Smooth muscle cell (in vitro differentiated cells): ENCODE results near the gene ZNF45. TPM values are rescaled to one million over a fixed set of nuclear protein-coding genes. Genes with fewer than 3 reads are reported as not detected.
A peak's percentile ranks its signal among the peaks of the same experiment; 100 is the strongest.
"Not testable (repeated sequence)": the region's sequence is repeated elsewhere in the genome, so short reads cannot be mapped to it uniquely, and the experiment has no call there.

ENCODE experiments used
- DNase-seq: peaks from one replicate; lab custom pipeline; 2025; ENCODE audit not compliant: unreplicated experiment; lab: John Stamatoyannopoulos, UW
- H2AFZ ChIP-seq: fragments of 200-600 bp; sonication (generic); 2 replicates; pipeline ENCODE4 v1.6.0; 2016; ENCODE audit warnings: antibody characterized with exemption, low read depth, mild to moderate bottlenecking
- H3F3A ChIP-seq: fragments of 200-600 bp; sonication (generic); 2 replicates; pipeline ENCODE4 v1.6.0; 2017; ENCODE audit warnings: antibody characterized with exemption, low read depth
- H3K27ac ChIP-seq: fragments of 200-600 bp; sonication (generic); 2 replicates; pipeline ENCODE4 v1.5.1; 2016; ENCODE audit warnings: low read depth, mild to moderate bottlenecking
- H3K27me3 ChIP-seq: fragments of 200-600 bp; sonication (generic); 2 replicates; pipeline ENCODE4 v1.6.1; 2016; ENCODE audit warnings: low read depth, mild to moderate bottlenecking
- H3K36me3 ChIP-seq: fragments of 200-600 bp; sonication (generic); 2 replicates; pipeline ENCODE4 v1.5.1; 2016; ENCODE audit warnings: low read depth
- H3K4me1 ChIP-seq: fragments of 200-600 bp; sonication (generic); 2 replicates; pipeline ENCODE4 v1.5.1; 2016; ENCODE audit warnings: low read depth
- H3K4me2 ChIP-seq: fragments of 200-600 bp; sonication (generic); 2 replicates; pipeline ENCODE4 v1.6.0; 2016; ENCODE audit warnings: mild to moderate bottlenecking
- H3K4me3 ChIP-seq: fragments of 200-600 bp; sonication (generic); 2 replicates; pipeline ENCODE4 v1.5.1; 2016; ENCODE audit warnings: mild to moderate bottlenecking
- H3K79me2 ChIP-seq: fragments of 200-600 bp; sonication (generic); 2 replicates; pipeline ENCODE4 v1.6.0; 2016; ENCODE audit warnings: low read depth, mild to moderate bottlenecking
- H3K9ac ChIP-seq: fragments of 200-600 bp; sonication (generic); 2 replicates; pipeline ENCODE4 v1.6.0; 2016; ENCODE audit warnings: low read depth
- H3K9me3 ChIP-seq: fragments of 200-600 bp; sonication (generic); replicated peaks from 2 replicates; pipeline ENCODE4 v1.5.1; 2016; ENCODE audit warnings: low read depth
- H4K20me1 ChIP-seq: fragments of 200-600 bp; sonication (generic); 2 replicates; pipeline ENCODE4 v1.6.0; 2016; ENCODE audit warnings: low read depth
- WGBS: methylation state at CpG from one replicate; pipeline ENCODE4 v1.1.7; 2016; ENCODE audit warnings: low lambda C conversion rate; 5-methylcytosine and 5-hydroxymethylcytosine counted together
- polyA plus RNA-seq: library from polyadenylated mRNA; unstranded; fragments of >200 nt; fragmentation: Nextera tagmentation; extraction: Ambion mirVana; gene quantifications from 2 replicates; pipeline ENCODE4 v1.2.1, GENCODE V29; 2016
- total RNA-seq: library from RNA; depleted of rRNA; stranded (reverse); fragments of >200 nt; gene quantifications from 2 replicates; pipeline ENCODE4 v1.2.3, GENCODE V29; 2014
- TF ChIP-seq, protein P1 (sequence below): fragments of 200-600 bp; sonication (generic); IDR thresholded peaks from 2 replicates; pipeline ENCODE4 v1.5.1; 2017; ENCODE audit warnings: borderline replicate concordance, mild to moderate bottlenecking, antibody characterized with exemption; ENCODE audit not compliant: insufficient read depth, poor library complexity, severe bottlenecking

Gene ZNF45
- total and polyA plus RNA-seq, 2 experiments from 2014 or later, result 6.1 to 6.7 TPM

GRCh38 chr19:43957891-43958290 is 22.8 kb upstream of the ZNF45 start:
- Histone ChIP-seq H3K4me3 (no peak overlapping the region), H3K27ac (no peak overlapping the region), H4K20me1 (no peaks in the 10 kb centered on the region), H3K4me1 (no peaks in the 10 kb centered on the region), H3K27me3 (no peaks in the 10 kb centered on the region), H3K9me3 (no peaks in the 10 kb centered on the region), H3K79me2 (peaks cover 4% of the 10 kb centered on the region), H3K9ac (no peak overlapping the region), H3K4me2 (no peak overlapping the region), H2AFZ (no peak overlapping the region), H3K36me3 (peaks cover 17% of the 10 kb centered on the region), H3F3A (no peaks in the 10 kb centered on the region)
- 96% methylated on average over 3 of the region's 3 CpGs for WGBS
- DNase-seq, result no peak
- TF ChIP-seq, protein P1, sequence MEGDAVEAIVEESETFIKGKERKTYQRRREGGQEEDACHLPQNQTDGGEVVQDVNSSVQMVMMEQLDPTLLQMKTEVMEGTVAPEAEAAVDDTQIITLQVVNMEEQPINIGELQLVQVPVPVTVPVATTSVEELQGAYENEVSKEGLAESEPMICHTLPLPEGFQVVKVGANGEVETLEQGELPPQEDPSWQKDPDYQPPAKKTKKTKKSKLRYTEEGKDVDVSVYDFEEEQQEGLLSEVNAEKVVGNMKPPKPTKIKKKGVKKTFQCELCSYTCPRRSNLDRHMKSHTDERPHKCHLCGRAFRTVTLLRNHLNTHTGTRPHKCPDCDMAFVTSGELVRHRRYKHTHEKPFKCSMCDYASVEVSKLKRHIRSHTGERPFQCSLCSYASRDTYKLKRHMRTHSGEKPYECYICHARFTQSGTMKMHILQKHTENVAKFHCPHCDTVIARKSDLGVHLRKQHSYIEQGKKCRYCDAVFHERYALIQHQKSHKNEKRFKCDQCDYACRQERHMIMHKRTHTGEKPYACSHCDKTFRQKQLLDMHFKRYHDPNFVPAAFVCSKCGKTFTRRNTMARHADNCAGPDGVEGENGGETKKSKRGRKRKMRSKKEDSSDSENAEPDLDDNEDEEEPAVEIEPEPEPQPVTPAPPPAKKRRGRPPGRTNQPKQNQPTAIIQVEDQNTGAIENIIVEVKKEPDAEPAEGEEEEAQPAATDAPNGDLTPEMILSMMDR, result no peak

GRCh38 chr19:43956827-43957226 is 21.7 kb upstream of the ZNF45 start:
- no peaks in the 10 kb centered on the region for H3K9me3 ChIP-seq
- no peaks in the 10 kb centered on the region for H3K27me3 ChIP-seq
- 96% methylated on average over 3 of the region's 3 CpGs for WGBS
- no peaks in the 10 kb centered on the region for H3K4me1 ChIP-seq
- H3F3A ChIP-seq, result no peaks in the 10 kb centered on the region
- no peaks in the 10 kb centered on the region for H4K20me1 ChIP-seq
- H2AFZ ChIP-seq, result no peak overlapping the region
- peaks cover 7% of the 10 kb centered on the region for H3K36me3 ChIP-seq
- TF ChIP-seq, protein P1, result no peak
- H3K4me3 ChIP-seq, result no peak overlapping the region
- H3K79me2 ChIP-seq, result peaks cover 9% of the 10 kb centered on the region
- H3K27ac ChIP-seq, result no peak overlapping the region
- DNase-seq, result no peak
- H3K9ac ChIP-seq, result no peak overlapping the region
- H3K4me2 ChIP-seq, result no peak overlapping the region

DNA sequence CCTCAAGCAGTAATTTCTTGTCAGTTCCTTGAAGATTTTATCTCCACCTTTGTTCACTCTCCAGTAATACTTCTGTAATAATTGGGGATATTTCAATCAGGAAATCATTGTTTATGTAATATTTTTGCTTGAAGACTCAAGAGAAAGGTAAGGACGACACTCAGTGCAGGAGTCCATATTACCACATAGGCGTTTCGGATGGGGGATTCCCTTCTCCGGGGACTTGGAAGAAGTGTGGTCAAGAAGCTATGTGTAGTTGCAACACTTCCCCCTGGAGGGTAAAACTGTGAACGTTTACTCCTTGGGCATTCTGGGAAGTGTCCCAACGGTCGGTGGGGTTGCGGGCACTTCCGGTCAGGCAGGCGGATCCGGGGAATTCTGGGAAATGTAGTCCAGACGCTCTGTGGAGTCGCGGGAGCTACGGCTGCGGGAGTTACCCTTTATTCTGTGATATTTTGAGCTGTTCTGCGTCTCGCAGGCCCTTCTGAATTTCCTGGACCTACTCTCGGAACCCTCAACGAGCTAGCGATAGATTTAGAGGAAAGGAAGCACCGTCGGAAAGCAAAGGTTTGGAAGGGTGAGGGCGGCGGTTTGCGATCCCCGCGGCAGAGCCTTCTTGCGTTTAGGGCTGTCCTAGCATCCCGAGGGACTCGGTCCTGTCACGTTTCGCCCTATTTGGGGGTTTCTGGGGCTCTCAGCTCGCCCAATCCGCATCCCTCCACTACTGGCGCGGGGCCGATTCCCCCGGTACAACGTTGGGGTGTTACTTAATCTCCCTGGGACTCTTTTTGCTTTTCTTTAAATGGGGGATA is 16.0 kb upstream of the ZNF45 start, which contains the start of gene ZNF221:
TSS of gene ZNF221 (plus strand) at position 395 of the 812 bp plus-strand sequence. CDS start 11,499 bp downstream, outside the sequence.
- H3K36me3 ChIP-seq, result no peaks in the 10 kb centered on the region
- H3K4me2 ChIP-seq, result peak within 1 kb of the TSS; percentile 98
- no peaks in the 10 kb centered on the region for H3K4me1 ChIP-seq
- WGBS, result 2% methylated on average over 40 of the region's 40 CpGs
- H4K20me1 ChIP-seq, result no peaks in the 10 kb centered on the region
- peak; percentile 51 for DNase-seq
- H3K4me3 ChIP-seq, result peak within 1 kb of the TSS; percentile 78
- H3K9ac ChIP-seq, result peak within 1 kb of the TSS; percentile 70
- peaks cover 3% of the 10 kb centered on the region for H3K9me3 ChIP-seq
- H2AFZ ChIP-seq, result peak within 1 kb of the TSS; percentile 100
- TF ChIP-seq, protein P1, result peak; percentile 32
- no peaks in the 10 kb centered on the region for H3F3A ChIP-seq
- H3K27ac ChIP-seq, result peak within 1 kb of the TSS; percentile 53
- peaks cover 4% of the 10 kb centered on the region for H3K79me2 ChIP-seq
- H3K27me3 ChIP-seq, result no peaks in the 10 kb centered on the region

GRCh38 chr19:43949803-43950202 is 14.7 kb upstream of the ZNF45 start:
- not testable (repeated sequence) for H3K27ac ChIP-seq, H3K36me3 ChIP-seq, H3K4me3 ChIP-seq, DNase-seq, H3F3A ChIP-seq, H3K9me3 ChIP-seq, H3K4me2 ChIP-seq, H4K20me1 ChIP-seq, H2AFZ ChIP-seq, H3K4me1 ChIP-seq, H3K79me2 ChIP-seq, H3K27me3 ChIP-seq, H3K9ac ChIP-seq
- 79% methylated on average over 2 of the region's 2 CpGs for WGBS

- H3K27ac ChIP-seq, H3K79me2 ChIP-seq, H3K9me3 ChIP-seq, DNase-seq, H4K20me1 ChIP-seq, H3K27me3 ChIP-seq, H3K36me3 ChIP-seq, H2AFZ ChIP-seq, H3K4me1 ChIP-seq, H3K4me3 ChIP-seq, H3K4me2 ChIP-seq, H3K9ac ChIP-seq, H3F3A ChIP-seq: not testable (repeated sequence)
- 0% methylated on average over 1 of the region's 1 CpG for WGBS
Observed at GRCh38 chr19:43947412-43947811, 12.3 kb upstream of the ZNF45 start.
